Left colon (tissue), 2 donors: ENCODE data around the gene ZFX. TPM values are rescaled to one million over a fixed set of nuclear protein-coding genes. Genes with fewer than 3 reads are reported as not detected.
A peak's percentile ranks its signal among the peaks of the same experiment; 100 is the strongest.
"Not testable (repeated sequence)": the region's sequence is repeated elsewhere in the genome, so short reads cannot be mapped to it uniquely, and the experiment has no call there.

ENCODE experiments used
- ATAC-seq: fragments of 200-7000 bp; cut with Tn5 transposase; one replicate; pipeline ENCODE4 v1.9.1; 2020; ENCODE audit warnings: mild to moderate bottlenecking, moderate library complexity
- DNase-seq, 2 donors: peaks; one replicate each; pipeline ENCODE4 v3.0.0-alpha.2; 2020
- intact Hi-C, 2 donors: fragments of 100-400 bp; cut with DNase I in 1 of 2; cut with micrococcal nuclease in 1 of 2; formaldehyde crosslinking; loops; one replicate each; pipeline versions ENCODE4 v1.11.2 to v1.14.0; 2022; cut with DNase I, micrococcal nuclease
- total RNA-seq, 2 donors: library from RNA; stranded (reverse); fragmentation: NEBNext Ultra II Directional; extraction: Animal tissue kit (Norgen Biotek cat#: 25700); gene quantifications; one replicate each; pipeline ENCODE4 v1.2.1, GENCODE V29; 2021
- donor health status: DM: no; HTN: no; CAD: no.
- donor health status: DM: yes; HTN: yes; CAD: no.

The ZFX gene
- total RNA-seq, 2 donors from 2014 or later, result 41.8 to 52.3 TPM

GRCh38 chrX:24150051-24150790 is 692 bp downstream of the ZFX start:
- DNase-seq, result peak; percentile 93 to 94
- ATAC-seq, result peak; percentile 86
- intact Hi-C loops, result no loop called here

GRCh38 chrX:24150898-24151297 is 1.4 kb downstream of the ZFX start:
- intact Hi-C loops, result no loop called here
- ATAC-seq, result peak; percentile 6
- no peak for DNase-seq

- DNase-seq, result peak in 1 of 2 donors; percentile 29
- intact Hi-C loops, result no loop called here
- no peak for ATAC-seq
Measured at GRCh38 chrX:24151513-24151912, 2.0 kb downstream of the ZFX start.

- intact Hi-C loops, result no loop called here
- ATAC-seq (no peak), DNase-seq (no peak)
Measured at GRCh38 chrX:24153178-24153795, 3.8 kb downstream of the ZFX start.

- ATAC-seq, result no peak
- no peak for DNase-seq
- intact Hi-C loops, result no loop called here
Measured at GRCh38 chrX:24153796-24154189, 4.3 kb downstream of the ZFX start.

- intact Hi-C loops, result no loop called here
- ATAC-seq (no peak), DNase-seq (no peak)
Measured at GRCh38 chrX:24154490-24155034, 5.0 kb downstream of the ZFX start.

GRCh38 chrX:24155747-24156146 is 6.2 kb downstream of the ZFX start:
- DNase-seq, intact Hi-C loops, ATAC-seq: not testable (repeated sequence)

GRCh38 chrX:24156177-24156576 is 6.6 kb downstream of the ZFX start:
- DNase-seq, result no peak
- intact Hi-C loops, result no loop called here
- ATAC-seq, result no peak

GRCh38 chrX:24158881-24159280 is 9.4 kb downstream of the ZFX start:
- ATAC-seq (no peak), DNase-seq (no peak)
- intact Hi-C loops, result no loop called here

- ATAC-seq (no peak), DNase-seq (no peak)
- intact Hi-C loops, result no loop called here
Measured at GRCh38 chrX:24166078-24166477, 16.5 kb downstream of the ZFX start.

- intact Hi-C loops, result no loop called here
- DNase-seq, result no peak
- no peak for ATAC-seq
Measured at GRCh38 chrX:24167719-24168472, 18.4 kb downstream of the ZFX start.

GRCh38 chrX:24168807-24169206 is 19.3 kb downstream of the ZFX start:
- DNase-seq, result no peak
- intact Hi-C loops, result no loop called here
- no peak for ATAC-seq

- intact Hi-C loops, result no loop called here
- ATAC-seq (peak; percentile 46), DNase-seq (no peak)
Measured at GRCh38 chrX:24169211-24169610, 19.7 kb downstream of the ZFX start.

GRCh38 chrX:24173115-24173847 is 23.8 kb downstream of the ZFX start:
- no peak for DNase-seq
- intact Hi-C loops, result no loop called here
- no peak for ATAC-seq

- ATAC-seq (no peak), DNase-seq (no peak)
- intact Hi-C loops, result no loop called here
Measured at GRCh38 chrX:24175276-24175675, 25.7 kb downstream of the ZFX start.

GRCh38 chrX:24178441-24178840 is 28.9 kb downstream of the ZFX start:
- ATAC-seq, result no peak
- intact Hi-C loops, result no loop called here
- DNase-seq, result no peak

- DNase-seq, result no peak
- ATAC-seq, result no peak
- intact Hi-C loops, result no loop called here
Measured at GRCh38 chrX:24184018-24184417, 34.5 kb downstream of the ZFX start.

GRCh38 chrX:24186483-24186882 is 37.0 kb downstream of the ZFX start:
- ATAC-seq, result no peak
- DNase-seq, result no peak
- intact Hi-C loops, result no loop called here

- intact Hi-C loops, result no loop called here
- DNase-seq (no peak), ATAC-seq (no peak)
Measured at GRCh38 chrX:24186986-24187385, 37.5 kb downstream of the ZFX start.
